ENCODE results near the gene CDC42BPA.

CDC42BPA gene

GRCh38 chr1:227333423-227333822 is 15.1 kb upstream of the CDC42BPA start:
- DNase-seq = peak; percentile 40

DNA sequence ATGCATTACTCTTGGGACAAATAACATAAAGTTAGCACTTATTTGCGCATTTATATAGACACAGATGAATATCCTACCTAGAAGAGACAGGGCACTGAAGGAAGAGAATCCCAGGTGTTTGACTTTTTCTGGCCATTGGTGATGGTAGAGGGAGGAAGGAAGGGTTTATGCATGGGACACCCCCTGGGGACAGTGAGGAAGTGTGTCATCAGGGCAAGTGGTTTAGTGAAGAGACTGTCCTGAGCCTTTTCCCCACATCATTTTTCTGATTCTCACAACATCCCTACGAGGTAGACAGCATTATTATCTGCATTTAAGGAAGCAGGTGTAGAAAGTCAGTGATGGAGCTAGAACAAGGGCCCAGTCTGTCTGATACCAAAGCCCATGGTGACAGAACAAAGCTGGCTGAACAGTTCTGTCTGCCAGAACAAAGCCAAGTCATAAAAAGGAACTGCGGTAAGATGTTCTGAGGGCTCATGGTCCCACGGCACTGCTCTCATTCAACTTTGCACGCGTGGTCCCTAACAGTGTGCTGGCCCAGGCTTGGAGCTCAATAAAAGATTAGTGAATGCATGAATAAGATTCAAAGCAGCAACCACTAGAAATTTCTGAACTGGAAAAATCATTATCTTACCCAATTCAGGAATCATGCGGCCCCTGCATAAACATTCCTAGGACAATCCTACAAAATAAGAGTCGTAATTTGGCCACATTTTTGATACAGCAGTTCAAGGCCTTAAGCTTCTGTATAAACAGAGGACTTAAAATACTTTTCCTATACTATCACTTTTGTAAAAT is 12.2 kb upstream of the CDC42BPA start:
- no peak for DNase-seq

GRCh38 chr1:227328405-227329019 is 10.2 kb upstream of the CDC42BPA start:
- DNase-seq = no peak

GRCh38 chr1:227325156-227325555 is 6.9 kb upstream of the CDC42BPA start:
- DNase-seq = no peak

- no peak for DNase-seq
These were observed 5.6 kb upstream of the CDC42BPA start for GRCh38 chr1:227323967-227324268.

DNA sequence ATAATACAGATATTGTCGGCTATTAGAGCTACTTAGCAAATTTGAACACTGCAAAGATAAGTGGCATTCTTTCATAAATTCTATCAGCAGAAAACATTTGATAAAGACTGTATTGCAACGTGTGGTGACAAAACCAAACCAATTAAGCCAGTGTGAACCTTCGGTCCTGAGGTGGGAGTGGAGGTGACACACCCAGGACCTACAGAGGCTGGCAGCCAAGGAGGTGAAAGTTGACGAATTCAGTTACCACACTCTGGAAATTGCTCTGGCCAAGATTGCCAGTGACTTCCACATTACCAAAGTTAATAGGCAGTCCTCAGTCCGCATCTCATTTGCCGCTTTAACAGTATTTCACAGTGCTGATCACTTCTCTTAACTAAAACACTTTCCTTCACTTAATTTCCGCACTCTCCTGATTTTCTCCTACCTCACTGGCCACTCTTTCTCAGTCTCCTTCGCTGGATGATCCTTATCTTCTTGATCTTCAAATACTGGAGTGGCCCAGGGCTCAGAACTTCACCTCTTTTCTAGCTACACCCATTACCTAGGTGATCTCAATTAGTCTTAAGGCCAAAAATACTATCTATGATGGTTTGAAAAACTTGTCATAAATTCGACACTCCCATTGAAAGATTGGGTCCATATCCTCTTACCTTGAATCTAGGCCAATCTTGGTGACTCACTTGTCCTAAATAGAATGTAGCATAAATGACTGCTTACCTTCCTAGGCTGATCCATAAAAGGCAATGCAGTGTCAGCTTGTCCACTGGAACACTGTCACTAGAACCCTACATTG is 5.1 kb upstream of the CDC42BPA start:
- no peak for DNase-seq

GRCh38 chr1:227322376-227322775 is 4.1 kb upstream of the CDC42BPA start:
- no peak for DNase-seq

DNA sequence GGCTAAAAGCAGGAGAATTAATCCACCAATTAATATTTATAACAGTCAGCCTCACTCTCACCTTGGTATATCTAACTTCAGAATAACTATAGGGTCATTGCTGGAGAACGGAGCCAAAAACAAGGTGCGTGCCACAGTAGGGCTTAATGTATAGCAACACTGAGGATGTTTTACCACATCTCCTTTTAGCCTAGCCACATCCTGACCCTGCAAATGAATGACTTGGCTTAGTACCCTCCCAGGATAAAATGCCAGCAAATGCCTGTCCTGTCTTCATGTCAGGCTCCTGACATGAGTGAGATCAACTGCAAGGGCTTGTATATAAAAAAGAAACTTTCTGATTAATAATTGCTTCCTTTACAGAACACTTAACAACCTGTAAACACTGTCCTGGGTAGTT is 2.7 kb upstream of the CDC42BPA start:
- DNase-seq = no peak

DNA sequence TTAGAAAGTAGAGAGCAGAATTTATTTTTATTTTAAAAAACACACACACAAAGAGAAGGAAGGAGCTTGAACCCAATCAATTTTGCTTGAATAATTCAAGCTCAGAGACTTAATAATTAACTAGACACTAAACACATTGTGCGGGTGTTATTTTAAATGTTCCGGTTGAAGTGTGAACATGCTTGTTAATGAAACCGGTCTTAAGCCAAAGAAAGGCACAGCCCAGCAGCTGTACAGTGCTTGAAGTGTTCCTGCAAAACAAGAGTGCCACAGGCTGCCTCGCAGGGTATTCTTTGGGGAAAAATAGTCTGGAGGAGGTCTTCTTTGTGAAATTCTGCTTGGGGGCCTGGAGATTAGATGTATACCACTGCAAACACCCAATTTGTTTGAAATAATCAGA is 2.2 kb upstream of the CDC42BPA start:
- no peak for DNase-seq

- DNase-seq = no peak
These were observed 738 bp upstream of the CDC42BPA start for GRCh38 chr1:227318853-227319607.

DNA sequence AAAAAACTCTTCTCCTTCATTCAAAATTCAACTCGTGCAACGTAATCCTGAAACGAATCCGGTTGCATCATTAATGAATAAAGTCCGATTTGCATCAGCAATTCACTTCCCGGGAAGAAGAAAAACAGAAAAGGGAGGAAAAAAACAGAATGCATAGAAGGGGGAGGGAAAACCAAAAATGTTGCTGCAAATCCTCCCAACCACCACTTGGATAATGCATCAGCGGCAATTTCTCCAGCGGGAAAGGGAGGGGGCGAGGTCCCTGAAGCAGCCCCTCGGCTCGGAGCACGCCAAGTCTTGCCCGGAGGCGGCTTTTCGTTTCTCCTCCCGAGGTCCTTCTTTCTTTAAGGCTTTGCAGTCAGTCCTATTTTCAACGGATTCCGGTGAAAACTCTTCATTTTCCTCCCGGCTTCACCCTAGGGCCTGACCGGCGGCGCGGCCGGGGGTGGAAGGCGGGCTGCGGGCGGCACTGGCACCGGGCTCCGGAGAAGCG is 723 bp downstream of the CDC42BPA start:
- no peak for DNase-seq

DNA sequence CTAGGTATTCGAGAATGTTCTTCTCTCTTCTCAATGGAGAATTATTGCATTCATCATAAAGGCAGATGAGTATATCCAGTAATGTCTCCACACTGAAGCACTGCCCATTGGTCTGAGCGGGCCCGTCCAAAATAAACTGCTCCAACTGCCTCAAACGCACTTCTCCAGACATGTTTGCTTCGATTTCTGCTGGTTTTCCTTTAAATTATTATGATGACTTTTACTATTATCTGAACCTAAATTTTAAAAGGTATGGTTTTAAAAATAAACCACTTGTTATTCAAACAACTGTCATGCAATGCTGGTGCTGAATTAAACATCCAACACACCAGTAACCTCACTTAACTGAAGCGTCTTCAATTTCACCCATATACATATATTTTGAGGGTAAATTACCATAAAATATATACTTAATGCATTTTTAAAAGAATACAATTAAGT is 1.3 kb downstream of the CDC42BPA start:
- no peak for DNase-seq

DNA sequence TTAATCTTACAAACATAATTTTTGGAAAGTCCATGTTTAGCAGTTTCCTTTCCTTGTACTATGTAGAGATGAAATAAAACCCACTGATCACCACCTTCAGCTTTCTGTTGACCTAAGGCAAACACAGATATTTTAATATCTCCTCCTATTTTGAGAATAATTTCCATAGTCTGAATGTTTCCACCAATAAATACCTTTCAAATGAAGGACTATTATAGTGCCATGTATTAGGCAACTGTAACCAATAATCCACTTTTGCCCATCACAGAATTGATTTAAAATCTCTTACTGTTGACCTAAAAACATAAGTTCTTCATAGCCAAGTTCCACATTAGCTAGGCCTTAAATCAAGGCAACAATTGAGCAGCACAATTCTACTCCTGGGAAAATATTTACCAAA is 1.8 kb downstream of the CDC42BPA start:
- no peak for DNase-seq

DNA sequence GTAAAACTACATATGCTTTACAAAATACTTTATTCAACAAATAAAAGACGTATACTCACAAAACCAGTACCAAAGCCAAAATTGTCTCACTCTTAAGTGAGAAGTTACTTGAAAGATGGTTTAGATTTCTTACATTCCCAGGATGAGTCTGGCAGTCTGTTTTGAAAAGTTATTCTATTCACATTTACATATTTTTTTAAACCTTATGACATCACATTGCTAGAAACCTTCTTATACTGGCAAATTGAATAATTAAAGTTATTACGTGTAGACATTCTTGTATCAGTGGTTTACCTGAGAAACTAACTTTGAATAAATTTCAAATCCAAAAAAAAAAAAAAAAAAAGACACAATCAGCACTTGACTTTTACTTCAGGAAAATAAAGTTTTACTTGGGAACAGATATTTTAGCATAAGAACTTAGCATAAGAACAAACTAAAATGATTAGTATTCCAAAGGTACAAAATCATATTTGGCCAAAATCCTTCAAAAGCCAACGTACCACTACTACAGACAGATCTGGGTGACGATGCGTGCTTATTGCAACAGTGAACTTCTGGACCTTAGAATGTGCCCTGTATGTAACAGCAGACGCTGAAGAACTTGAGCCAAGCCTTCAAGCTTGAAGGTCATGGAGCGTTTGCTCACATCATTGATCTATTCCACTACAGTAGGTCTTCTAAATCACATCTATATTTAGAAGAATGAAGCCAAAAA is 2.5 kb downstream of the CDC42BPA start:
- DNase-seq = no peak

GRCh38 chr1:227314014-227314848 is 4.1 kb downstream of the CDC42BPA start:
- DNase-seq = no peak

DNA sequence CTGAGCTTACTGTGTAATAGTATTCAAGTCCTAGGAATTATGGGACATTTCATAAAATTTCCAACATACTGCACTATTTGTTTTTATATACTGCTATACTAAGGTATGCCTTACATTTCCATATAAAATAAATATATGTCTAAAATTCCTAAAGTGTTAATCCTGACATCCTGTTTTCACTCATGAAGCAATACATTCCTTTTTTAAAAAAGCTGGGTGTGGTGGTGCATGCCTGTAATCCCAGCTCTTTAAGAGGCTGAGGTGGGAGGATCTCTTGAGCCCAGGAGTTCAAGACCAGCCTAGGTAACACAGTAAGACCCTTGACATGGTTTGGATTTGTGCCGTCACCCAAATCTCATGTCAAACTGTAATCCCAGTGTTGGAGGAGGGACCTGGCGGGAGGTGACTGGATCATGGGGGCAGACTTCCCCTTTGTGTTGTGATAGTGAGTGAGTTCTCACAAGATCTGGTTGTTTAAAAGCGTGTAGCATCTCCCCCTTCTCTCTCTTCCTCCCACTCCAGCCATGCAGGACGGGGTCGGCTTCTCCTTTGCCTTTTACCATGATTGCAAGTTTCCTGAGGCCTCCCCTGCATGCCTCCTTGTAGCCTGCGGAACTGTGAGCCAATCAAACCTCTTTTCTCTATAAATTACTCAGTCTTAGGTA is 5.8 kb downstream of the CDC42BPA start:
- no peak for DNase-seq

- DNase-seq = no peak
These were observed 6.8 kb downstream of the CDC42BPA start for GRCh38 chr1:227311389-227312001.

- DNase-seq = no peak
These were observed 9.6 kb downstream of the CDC42BPA start for GRCh38 chr1:227308367-227309336.

- no peak for DNase-seq
These were observed 11.6 kb downstream of the CDC42BPA start for GRCh38 chr1:227306689-227307088.
